NCI-H524 (cell line): Measurements from ENCODE around the gene KNG1.
"Not testable (repeated sequence)": the region's sequence is repeated elsewhere in the genome, so short reads cannot be mapped to it uniquely, and the experiment has no call there.

Experiments
- DNase-seq, 2 experiments: peaks; one replicate each; lab custom pipeline; 2025; lab: John Stamatoyannopoulos, UW

The KNG1 gene

DNA sequence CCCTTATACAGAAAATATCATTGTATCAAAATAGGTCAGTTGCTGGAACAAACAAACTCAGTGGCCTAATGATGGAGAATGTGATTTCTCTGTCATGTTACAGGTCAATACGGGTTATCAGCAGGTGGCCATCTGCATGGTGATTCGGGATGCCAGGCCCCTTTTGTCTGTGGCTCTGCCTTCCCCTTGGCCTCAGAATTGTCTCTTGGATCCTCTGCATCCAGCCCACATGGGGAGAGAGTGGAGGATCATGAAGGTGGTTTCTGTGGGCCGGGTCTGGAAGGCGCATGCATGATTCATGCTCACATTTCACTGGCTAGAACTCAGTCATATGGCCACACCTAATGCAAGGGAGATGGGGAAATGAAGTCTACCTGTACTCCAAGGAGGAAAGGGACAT is 6.5 kb upstream of the KNG1 start:
- not testable (repeated sequence) for DNase-seq

- DNase-seq = no peak
These were observed 3.7 kb upstream of the KNG1 start for GRCh38 chr3:186713499-186713898.

GRCh38 chr3:186719945-186720739 is 3.0 kb downstream of the KNG1 start:
- no peak for DNase-seq

- DNase-seq = no peak
These were observed 5.3 kb downstream of the KNG1 start for GRCh38 chr3:186722457-186722856.

- no peak for DNase-seq
These were observed 7.8 kb downstream of the KNG1 start for GRCh38 chr3:186724911-186725310.

- DNase-seq = no peak
These were observed 15.1 kb downstream of the KNG1 start for GRCh38 chr3:186732169-186732766.

GRCh38 chr3:186742618-186743380 is 25.6 kb downstream of the KNG1 start:
- DNase-seq = no peak

- DNase-seq = no peak
These were observed 26.5 kb downstream of the KNG1 start for GRCh38 chr3:186743666-186744065.

- DNase-seq = no peak
These were observed 28.8 kb downstream of the KNG1 start for GRCh38 chr3:186746008-186746407.

DNA sequence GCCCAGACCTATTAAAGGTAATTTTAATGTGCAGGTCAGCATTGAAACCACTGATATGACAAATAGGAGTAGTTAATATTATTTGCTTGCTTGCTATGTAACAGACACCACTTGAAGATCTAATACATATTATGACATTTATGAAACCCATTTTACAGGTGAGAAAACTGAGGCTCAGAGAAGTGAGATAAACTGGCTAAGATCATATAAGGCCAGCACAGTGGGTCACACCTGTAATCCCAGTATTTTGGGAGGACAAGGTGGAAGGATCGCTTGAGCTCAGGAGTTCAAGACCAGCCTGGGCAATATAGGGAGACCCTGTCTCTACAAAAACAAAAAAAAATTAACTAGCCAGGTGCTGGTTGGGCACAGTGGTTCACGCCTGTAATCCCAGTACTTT is 33.2 kb downstream of the KNG1 start:
- DNase-seq = no peak

DNA sequence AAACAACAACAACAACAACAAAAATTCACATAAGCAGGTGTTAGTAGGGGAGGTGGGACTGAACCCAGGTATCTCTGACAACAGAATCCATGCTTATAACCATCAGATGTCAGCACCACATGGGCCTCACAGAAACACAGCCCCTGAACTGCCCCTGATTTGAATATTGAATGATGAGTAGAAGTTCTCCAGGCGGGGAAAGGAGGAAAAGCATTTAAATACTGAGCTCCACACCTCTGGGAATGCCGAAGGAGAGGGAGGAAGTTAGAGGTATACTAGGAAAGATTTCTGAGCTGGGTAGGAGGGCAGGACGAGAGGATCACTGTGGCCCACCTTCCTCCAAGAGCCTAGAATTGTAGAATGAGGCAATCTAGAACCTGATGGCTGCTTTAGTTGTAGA is 34.3 kb downstream of the KNG1 start:
- no peak for DNase-seq

DNA sequence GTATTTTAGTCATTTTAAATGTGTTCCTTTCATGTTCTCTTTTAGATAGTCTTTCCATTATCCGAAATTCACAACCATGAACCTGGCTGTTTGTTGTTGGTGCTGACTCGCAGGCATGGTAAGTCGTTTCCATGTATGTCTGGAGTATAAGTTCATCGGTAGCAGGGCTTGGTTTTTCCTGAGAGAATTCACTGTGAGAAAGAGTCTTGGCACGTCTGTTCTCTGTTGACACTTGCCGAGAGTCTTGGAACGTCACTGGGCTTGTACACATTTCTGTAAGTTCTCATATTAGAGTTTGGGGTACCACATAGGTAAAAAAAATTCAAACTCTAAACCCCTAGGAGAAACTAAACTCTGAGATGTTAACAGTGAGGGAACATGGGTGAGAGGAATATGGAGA is 36.8 kb downstream of the KNG1 start:
- DNase-seq = no peak

DNA sequence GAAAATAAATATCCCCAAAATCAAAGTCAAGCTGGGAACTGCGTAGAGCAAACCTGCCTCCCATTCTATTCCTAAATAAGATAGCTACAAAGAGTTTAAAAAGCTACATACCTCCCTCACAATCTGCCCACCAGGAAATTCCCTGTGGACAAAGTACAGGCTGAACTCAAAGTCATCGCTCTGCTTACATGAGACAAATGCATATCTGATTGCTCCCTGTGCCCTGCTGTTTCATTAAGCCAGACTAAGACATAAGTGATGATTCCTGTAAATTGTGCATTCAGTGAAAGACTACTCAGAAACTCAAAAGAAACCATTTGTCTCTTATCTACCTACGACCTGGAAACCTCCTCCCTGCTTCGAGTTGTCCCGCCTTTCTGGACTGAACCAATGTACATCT is 37.7 kb downstream of the KNG1 start:
- DNase-seq = no peak

GRCh38 chr3:186757214-186757613 is 40.1 kb downstream of the KNG1 start:
- DNase-seq = no peak

DNA sequence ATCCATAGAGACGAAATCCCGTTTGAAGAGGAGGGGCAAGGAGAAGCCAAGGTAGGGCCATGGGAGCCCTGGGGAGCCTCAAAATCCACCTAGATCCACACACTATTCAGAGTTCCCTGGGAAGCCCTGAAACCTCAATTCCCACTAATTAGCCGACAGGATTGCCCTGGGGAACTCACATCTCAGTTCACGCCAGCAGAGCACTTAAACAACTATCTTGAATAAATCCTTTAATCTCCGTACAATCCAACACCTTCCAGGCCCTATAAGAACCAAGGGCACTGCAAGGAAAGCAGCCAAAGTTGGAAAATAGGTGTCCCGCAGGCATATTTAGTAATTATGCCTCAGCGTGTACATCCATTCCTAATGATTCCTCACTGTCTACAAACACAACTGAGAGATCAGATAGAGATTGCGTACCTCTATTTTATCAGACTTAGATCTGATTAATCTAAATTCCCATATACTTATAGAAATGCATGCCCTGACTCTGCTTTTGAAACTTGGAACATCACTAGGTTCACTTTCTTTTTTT is 40.6 kb downstream of the KNG1 start:
- DNase-seq = peak; percentile 33 to 64

DNA sequence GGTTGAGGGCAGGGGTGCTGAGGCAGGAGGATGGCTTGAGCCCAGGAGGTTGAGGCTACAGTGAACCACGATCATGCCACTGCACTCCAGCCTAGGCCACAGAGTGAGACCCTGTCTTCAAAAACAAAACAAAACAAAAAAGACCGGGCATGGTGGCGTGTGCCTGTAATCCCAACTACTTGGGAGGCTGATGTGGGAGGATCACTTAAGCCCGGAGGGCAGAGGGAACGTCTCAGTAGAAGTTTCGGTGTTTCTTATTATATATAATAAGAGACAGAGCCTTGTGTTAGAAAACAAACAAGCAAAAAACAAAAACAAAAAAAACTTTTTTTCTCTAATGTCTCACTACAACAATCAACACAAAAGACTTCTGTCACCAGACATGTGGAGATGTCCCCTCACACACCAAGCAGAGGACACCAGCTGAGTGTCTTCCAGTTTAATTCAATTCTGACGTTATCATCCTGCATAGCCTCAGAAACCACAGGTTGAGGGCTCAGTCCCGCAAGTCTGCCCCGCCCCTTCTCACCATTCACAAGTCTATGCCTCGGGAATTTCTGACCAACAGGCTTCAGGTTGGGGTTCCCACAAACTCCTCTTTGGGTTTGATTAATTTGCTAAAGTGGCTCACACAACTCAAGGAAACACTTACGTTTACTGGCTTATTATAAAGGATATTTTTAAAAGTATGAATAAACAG is 42.2 kb downstream of the KNG1 start:
- DNase-seq = no peak

DNA sequence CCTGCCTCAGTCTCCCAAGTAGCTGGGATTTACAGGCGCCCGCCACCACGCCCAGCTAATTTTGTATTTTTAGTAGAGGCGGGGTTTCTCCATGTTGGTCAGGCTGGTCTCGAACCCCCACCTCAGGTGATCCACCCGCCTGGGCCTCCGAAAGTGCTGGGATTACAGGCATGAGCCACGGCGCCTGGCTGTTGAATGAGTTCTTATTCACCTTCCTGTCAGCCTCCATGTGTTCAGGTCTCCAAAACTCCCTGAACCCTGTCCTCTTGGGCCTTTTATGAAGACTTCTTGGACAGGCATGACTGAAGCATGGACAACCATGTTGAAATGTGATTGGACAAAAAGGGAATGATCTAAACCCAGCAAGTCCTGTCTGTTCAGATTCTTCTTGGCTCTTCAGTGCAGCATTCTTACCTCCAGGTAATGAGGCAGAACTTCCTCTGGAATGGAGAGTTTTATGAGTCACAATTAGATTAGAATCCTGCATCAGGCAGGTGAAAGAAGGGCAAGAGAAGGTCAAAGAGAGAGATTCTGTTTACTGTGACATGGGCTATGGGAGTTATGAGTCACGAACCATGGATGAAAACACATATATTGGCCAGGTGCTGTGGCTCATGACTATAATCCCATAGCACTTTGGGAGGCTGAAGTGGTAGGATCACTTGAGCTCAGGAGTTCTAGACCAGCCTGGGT is 43.1 kb downstream of the KNG1 start:
- no peak for DNase-seq

GRCh38 chr3:186760897-186761447 is 43.8 kb downstream of the KNG1 start:
- DNase-seq = no peak

GRCh38 chr3:186772281-186772694 is 55.1 kb downstream of the KNG1 start:
- DNase-seq = no peak

GRCh38 chr3:186772701-186773417 is 55.7 kb downstream of the KNG1 start:
- peak; percentile 44 to 68 for DNase-seq

DNA sequence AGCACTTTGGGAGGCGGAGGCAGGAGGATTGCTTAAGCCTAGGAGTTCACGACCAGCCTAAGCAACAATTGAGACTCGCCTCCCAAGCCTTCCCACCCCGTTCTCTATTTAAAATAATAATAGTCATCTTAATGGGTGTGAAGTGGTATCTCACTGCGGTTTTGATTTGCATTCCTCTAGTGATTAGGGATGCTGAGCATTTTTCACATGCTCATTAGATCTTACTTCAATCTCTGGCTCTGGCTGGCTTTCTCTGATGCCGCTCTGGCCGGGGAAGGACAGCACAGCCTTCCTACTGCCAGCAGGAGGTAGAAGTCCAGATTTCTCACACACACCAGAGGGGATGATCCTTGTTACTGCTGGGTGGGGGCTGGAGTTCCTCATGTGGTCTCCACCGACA is 58.8 kb downstream of the KNG1 start:
- DNase-seq = no peak
